Right forelimb (tissue), 1 donor: ENCODE data around the gene CLASRP.
A peak's percentile ranks its signal among the peaks of the same experiment; 100 is the strongest.

Experiments used
- DNase-seq: peaks from one replicate; pipeline ENCODE4 v3.0.0-alpha.2; 2018

The CLASRP gene

DNA sequence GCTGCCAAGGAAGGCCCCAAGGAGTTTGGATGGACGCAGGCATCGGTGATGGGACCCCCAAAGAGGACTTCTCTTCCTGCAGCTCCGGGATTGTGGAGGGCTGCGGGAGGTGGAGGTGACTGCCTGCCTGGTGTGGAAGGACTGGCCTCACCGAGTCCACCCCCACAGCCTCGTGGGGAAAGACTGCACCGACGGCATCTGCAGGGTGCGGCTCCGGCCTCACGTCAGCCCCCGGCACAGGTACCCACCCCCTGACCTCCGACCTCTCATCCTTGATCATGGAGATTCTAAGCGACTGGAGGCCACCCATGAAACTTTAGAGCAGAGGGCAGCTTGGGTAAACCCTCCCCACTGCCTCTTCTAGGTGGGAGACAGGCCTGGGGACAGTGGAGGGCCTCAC lies 16.9 kb upstream of the CLASRP start:
- no peak for DNase-seq

DNA sequence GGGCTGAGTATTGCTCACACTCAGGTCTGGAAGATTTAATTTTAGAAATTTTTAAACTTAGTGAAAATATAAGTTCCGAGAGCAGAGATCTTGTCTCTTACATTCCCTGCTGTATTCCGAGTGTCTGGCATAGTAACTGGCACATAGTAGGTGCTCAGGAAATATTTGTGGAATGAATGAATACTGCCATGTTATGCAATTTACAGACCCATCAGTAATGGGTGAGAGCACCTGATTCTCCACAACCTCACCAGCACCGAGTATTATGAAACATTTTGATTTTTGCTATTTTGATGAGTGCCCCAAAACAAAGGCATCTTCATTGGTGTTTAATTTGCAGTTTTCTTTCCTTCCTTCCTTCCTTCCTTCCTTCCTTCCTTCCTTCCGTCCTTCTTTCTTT lies 15.8 kb upstream of the CLASRP start:
- DNase-seq = no peak

DNA sequence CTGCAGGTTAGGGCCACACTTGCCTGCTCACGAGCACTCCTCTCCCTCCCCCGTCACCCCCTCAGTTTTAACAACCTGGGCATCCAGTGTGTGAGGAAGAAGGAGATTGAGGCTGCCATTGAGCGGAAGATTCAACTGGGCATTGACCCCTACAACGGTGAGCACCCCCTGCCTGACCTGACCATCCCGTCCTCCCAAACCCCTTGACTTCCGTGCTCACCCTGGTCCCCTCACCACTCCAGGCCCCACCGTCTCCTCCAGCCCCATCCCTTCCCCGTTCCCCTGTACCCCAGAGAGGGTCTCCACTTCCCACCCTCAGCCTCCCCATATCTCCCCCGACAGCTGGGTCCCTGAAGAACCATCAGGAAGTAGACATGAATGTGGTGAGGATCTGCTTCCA lies 13.6 kb upstream of the CLASRP start:
- DNase-seq = no peak

DNA sequence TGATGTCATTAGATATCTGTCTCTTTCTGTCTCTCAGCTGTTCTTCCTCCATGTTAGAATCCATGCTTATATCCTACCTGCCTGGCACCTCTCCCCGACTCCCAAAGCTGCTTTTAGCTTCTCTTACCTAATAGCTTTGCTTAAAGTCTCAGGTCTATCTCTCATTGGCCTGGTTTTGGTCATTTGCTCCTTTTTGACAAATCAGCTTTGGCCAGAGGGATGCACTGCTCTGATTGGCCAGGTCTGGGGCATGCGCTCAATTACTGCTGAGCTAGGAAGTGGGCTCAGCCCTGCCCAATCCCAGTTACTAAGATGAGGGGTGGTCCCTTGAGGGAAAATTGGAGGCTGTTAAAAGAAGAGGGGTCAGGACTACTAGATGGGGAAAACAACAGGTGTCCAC lies 11.5 kb upstream of the CLASRP start:
- no peak for DNase-seq

DNA sequence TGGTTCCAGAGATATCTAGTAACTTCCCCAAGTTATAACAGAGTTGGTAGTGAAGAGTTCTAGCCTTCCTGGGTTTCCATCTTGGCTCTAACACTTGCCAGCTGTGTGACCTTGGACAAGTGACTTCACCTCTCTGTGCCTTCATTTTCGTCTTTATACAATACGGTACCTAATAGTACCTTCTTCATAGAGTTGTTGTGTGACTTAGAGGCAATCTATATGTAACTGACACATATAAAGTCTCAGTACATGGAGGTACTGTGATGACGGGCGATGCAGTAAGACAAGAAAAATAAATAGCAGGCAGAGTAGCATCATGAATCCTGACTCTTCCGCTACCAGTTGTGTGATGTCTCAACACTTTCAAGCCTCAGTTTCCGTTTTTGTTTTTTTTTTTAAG lies 8.0 kb upstream of the CLASRP start:
- DNase-seq = no peak

DNA sequence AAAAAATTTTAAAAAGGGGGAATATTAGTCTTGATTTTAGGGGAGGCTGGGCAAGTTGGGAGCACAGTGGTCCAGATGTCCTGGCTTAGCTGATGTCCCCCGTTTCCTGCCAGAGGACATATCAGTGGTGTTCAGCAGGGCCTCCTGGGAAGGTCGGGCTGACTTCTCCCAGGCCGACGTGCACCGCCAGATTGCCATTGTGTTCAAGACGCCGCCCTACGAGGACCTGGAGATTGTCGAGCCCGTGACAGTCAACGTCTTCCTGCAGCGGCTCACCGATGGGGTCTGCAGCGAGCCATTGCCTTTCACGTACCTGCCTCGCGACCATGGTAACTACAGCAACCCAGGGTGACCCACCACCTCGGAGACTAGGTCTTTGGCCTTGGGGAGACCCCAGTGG lies 6.4 kb upstream of the CLASRP start:
- no peak for DNase-seq

DNA sequence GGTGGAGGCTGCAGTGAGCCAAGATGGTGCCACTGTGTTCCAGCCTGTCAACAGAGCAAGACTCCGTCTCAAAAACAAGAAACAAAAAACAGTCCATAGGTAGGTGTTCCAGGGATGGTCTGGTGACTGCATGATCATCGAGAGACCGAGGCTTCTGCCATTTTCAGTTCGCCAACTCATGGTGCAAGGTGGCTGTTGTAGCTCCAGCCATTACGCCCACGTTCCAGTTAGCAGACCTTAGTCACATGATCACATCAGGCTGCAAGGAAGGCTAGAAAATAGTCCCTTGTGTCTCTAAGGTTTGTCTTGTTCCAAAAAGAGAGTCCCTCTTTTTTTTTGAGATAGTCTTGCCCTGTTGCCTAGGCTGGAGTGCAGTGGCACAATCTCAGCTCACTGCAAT lies 3.1 kb upstream of the CLASRP start:
- DNase-seq = no peak

DNA sequence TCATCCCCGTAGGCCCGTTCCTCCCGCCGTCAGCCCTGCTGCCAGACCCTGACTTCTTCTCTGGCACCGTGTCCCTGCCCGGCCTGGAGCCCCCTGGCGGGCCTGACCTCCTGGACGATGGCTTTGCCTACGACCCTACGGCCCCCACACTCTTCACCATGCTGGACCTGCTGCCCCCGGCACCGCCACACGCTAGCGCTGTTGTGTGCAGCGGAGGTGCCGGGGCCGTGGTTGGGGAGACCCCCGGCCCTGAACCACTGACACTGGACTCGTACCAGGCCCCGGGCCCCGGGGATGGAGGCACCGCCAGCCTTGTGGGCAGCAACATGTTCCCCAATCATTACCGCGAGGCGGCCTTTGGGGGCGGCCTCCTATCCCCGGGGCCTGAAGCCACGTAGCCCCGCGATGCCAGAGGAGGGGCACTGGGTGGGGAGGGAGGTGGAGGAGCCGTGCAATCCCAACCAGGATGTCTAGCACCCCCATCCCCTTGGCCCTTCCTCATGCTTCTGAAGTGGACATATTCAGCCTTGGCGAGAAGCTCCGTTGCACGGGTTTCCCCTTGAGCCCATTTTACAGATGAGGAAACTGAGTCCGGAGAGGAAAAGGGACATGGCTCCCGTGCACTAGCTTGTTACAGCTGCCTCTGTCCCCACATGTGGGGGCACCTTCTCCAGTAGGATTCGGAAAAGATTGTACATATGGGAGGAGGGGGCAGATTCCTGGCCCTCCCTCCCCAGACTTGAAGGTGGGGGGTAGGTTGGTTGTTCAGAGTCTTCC lies 1.3 kb upstream of the CLASRP start:
- no peak for DNase-seq

DNA sequence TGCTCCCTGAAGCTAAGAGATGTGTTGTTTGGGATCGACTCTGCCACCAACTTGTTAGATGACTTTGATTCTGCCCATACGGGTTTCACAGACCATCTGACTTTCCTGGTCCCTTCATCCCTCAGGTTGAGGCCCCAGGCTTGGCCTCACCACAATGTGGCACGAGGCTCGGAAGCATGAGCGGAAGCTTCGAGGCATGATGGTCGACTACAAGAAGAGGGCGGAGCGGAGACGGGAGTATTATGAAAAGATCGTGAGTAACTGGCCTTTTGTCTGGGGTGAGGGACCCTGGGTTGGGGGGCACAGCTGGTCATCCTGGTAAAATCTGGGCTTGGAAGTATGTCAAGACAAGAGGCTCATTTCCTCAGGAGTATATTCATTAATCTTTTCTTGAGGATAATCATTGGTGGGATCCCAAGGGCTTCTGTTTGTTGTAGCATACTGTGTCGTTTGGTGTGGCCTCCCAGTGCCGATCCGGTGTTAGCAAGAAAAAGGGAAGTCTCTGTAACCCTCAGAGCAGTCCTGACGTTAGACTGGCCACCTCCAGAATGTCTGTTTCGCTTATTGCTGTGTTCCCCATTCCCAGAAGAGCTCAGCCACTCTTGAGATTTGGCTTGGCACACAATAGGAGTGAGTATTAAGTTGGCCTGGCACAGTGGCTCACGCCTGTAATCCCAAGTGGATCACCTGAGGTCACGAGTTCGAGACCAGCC lies 1.4 kb downstream of the CLASRP start:
- DNase-seq = no peak

DNA sequence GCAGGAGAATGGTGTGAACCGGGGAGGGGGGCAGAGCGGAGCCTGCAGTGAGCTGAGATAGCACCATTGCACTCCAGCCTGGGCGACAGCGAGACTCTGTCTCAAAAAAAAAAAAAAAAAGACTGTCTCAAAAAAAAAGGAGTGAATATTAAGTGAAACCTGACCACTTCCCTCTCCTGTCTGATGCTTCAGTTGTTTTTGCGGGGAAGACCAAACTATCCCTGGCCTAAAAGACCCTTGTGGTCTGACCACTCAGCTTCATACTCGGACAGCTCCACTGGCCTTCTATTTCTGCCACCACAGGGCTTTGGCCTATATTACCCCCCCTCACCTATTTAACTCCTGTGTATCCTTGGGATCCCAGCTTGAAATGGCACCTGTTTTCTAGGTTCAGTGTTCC lies 2.3 kb downstream of the CLASRP start:
- DNase-seq = no peak

DNA sequence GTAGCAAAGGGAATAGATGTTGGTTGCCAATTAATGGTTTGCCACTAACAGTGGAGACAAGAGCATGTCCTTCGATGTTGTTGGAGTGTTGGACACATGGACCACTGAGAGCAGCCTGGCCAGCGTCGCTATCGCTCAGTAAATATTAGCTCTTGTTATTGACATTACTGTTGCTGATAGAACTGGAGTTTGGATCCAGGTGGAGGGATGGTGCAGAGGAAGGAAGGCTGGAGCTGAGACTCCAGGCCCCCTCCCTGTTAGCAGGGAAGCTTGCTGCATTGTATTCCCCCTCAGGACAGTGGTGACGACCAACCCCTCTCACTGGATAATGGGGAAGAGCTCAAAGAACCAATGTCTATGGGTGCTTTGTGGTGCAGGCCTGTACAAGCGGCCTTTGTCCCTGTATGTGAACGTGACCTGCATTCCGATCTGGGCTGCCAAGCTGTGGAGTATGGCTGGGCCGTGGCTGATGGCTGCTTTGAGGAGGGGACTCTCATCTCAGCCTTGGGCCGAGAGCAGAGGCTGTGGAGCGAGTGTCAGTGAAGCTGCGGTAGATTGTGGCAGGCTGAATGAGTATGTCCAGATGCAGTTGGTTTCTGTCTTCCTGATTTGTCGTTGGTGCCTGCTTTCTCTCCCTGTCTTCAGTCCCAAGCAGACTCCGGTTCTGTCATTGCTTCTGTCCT lies 7.0 kb downstream of the CLASRP start:
- no peak for DNase-seq

DNA sequence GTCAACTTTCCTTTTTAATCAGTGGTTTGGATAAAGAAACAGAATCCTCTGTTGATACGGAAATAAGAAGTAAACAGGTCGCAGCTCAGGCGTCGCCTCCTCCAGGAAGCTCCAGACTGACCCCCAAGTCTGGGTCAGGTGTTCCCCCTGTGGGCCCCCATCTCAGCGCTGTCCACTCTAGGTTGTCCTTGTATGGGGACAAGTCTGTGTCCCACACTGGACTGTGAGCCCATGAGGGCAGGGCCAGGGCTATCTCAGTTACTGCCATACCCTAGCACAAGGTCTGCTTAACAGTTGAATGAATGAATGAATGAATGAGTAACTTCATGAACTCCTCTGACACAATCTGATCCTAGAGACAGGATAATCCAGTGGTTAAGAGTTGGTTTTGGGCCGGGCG lies 7.5 kb downstream of the CLASRP start:
- DNase-seq = no peak

DNA sequence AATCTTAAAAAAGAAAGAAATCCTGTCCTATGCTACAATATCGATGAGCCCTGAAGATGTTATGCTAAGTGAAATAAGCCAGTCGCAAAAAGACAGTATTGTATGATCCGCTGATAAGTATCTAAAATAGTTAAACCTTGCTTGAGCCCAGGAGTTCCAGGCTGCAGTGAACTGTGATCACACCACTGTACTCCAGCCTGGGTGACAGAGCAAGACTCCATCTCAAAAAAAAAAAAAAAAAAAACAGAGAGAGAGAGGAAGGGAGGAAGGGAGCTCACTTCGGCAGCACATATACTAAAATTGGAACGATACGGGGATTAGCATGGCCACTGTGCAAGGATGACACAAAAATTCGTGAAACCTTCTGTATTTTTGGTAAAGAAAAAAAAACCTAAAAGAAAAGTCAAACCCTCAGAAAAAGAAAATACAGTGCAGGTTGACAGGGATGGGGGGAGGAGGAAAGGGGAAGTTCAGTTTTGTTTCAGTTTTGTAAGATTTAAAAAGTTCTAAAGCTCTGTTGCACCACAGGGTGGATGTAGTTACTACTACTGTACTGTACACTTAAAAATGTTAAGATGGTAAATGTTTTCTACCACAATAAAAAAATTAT lies 8.4 kb downstream of the CLASRP start:
- DNase-seq = no peak

DNA sequence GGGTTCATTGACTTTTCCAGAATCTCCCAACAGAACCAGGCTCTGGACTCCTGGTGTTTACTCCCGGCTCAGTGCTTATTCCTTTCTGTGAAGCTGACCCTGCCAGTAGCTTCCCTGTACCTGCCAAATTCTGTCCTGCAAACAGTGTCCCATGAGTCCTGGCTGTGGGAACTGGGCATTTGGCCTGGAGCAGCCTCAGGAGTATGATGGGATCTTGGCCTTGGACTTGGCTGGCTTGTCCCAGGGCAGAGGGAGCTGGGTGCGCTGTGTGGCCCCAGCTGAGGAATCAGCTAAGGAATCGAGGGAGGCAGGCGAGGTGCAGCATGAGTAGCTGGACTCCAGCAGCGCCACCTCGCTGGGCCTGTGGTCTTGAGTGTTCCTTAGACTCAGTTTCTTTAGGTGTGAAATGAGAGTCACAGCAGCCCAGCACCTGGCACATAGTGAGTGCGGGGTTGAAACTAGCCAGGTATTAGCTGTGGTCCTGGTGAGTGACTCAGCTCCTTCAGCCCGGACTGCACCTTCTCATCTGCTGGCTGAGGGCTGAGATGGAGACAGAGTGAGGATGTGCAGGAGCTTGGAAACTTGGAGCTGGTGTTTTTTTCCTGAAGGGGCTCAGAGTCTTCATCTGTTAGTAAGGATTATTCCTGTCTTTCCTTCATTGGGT lies 10.4 kb downstream of the CLASRP start:
- DNase-seq = no peak

DNA sequence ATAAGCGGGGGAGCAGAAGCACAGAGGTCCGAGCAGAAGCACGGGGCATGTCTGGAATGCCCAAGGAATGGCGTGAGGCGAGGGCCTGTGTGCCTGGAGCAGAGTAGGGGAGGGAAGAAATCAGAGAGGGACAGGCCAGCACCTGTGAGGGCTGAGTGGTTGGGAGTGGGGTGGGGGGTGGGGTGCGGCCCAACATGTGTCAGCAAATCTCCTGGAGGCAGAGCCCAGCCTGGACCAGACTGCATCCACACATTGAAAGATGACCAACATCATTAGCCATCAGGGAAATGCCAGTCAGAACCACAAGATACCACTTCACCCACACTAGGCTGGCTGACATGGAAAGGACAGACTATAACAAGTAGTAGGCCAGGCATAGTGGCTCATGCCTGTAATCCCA lies 11.2 kb downstream of the CLASRP start:
- DNase-seq = no peak

DNA sequence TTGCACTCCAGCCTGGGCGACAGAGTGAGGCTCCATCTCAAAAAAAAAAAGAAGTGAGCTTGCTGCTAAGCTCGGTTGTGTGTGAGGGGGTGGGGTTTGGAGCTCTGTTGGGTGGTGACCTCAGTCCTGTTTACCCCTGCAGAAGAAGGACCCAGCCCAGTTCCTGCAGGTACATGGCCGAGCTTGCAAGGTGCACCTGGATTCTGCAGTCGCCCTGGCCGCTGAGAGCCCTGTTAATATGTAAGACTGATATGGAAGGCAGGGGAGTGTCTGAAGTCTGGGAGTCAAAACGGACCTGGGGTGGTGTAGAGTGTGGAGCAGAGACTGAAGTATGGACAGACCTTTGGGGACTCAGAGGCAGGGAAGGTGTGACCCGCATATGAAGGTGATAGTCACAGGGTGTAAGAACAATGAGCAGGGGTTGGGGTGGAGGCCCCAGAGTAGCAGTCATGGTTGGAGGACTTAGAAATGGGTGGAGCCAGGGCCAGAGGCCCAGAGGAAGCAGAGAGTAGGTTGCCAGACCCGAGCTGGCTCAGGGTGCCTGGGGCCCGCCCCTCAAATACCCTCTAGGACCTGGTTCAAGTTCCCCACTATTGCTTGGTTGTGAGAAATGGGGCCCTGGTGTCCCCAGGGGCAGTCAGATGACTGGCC lies 13.2 kb downstream of the CLASRP start:
- no peak for DNase-seq

DNA sequence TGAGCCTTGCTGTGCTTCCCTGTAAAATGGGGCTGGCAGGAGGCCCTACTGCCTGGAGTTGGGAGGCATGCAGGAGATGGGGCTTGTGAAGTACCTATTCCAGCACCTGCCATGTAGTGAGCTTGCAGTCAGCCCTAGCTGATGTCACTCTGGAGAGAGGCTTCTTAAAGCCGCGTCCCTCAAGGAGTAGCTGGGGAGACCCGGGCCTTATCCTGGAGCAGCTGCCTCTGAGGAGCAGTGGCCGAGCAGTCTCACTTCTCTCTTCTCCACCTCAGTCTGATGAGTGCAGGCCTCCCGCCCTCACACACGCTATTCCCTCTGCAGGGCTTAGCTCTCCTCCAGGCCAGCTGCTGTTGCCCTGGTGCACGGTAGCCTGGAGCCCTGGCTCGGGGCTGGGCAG lies 18.0 kb downstream of the CLASRP start:
- no peak for DNase-seq

DNA sequence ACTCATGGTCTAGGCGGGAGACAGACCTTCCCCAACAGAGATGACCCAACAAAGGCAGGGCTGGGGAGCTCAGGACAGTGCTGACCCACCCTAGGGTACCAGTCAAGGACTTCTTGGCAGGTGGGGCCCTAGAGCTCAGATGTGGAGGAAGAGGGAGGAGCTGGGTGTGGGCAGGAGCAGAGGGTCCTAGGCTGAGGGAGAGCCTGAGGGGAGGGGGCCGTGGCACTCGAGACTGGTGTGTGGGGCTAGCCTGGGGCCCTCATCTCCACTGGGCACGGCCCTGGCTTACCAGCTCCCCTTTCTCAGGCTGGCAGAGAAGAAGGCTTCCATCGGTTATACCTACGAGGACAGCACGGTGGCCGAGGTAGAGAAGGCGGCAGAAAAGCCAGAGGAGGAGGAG lies 18.6 kb downstream of the CLASRP start:
- no peak for DNase-seq

DNA sequence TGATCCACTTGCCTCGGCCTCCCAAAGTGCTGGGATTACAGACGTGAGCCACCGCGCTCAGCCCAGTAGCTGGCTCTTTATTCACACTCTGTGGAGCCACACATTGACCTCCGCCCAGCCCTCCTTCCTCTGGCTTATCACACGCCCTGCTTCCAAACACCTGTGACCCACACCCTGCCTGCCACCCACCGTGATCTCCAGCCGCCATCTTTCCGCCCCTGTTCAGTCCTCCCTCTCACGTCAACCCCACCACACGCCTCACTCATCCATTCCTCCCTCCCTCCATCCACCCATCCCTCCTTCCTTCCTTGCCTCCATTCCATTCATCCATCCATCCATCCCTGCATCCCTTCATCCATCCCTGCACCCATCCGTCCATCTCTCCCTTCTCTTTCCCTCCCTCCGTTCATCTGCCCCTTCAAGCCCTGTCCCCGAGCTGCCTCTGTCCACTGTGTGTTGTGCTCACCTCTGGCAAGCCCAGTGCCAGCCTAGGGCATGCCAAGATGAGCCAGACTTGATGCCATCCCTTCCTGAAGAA lies 19.8 kb downstream of the CLASRP start:
- no peak for DNase-seq

DNA sequence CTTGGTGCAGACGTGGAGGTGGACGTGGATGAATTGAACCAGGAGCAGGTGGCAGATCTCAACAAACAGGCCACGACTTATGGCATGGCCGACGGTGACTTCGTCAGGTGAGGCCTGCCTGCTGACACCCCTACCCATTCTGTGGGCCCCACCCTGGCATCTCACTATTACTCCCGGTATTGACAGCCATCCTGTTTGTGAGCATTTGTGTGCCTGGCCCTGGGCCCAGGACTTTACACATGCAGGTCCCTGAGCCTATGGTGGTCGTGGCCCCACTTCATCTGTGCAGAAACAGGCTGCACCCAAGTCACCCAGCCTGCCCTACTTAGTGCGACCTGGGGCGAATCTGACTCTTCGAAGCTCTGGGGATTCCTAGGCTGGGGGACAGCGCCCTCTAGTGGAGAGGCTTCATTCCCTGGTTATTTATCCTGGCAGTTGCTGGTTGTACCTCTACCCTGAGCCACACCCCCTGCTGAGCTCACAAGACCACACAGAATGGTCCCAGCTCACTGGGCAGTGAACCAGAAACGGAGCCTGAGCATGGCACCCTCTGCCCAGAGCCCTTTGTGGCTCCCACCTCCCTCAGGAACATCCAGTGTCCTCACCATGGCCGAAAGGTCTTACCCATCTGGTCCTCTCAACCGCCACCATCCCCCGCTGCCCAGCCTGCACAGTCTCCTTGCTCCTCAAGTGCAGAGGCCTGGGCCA lies 20.6 kb downstream of the CLASRP start:
- DNase-seq = peak; percentile 78

DNA sequence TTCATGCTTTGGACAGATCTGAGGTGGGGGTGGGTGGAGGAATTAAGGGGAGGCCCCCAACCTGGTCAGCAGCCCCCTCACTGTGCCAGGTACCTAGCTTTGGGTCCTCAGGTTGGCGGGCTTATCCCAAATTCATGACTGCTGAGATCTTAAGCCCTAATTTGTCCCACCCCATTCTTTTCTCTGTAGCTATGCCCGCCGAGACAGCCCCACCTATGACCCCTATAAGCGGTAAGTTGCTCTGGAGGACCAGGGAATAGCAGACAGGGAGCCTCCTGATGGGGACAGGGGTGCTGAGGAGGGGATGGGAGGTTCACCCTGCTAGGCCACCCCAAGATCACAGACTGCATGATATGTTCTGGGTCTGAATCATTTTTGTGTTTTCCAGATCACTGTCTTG lies 23.1 kb downstream of the CLASRP start:
- DNase-seq = no peak
